ENCODE data around the gene UST.

The UST gene

GRCh38 chr6:149076355-149076734, 329.5 kb downstream of the UST start:
- H3K4me3 ChIP-seq (ENCODE audit: low read depth, low read length) = no peak overlapping the region
- no peak overlapping the region for H3K27ac ChIP-seq (ENCODE audit: low read depth, low read length)
- H3K36me3 ChIP-seq (ENCODE audit: control insufficient read depth, insufficient read depth, low read length) = peaks cover 38% of the 10 kb centered on the region
- H3K4me1 ChIP-seq (ENCODE audit: control insufficient read depth, insufficient read depth, low read length) = peaks cover 5% of the 10 kb centered on the region; the same call in 1 of the 2 replicates
- H3K9ac ChIP-seq (ENCODE audit: low read length) = no peak overlapping the region
- no peaks in the 10 kb centered on the region for H3K9me3 ChIP-seq (ENCODE audit: control insufficient read depth, insufficient read depth, low read depth, low read length)
- H3K27me3 ChIP-seq (ENCODE audit: control insufficient read depth, insufficient read depth, low read length) = no peaks in the 10 kb centered on the region

GRCh38 chr6:149077208-149077607, 330.4 kb downstream of the UST start:
- Histone ChIP-seq H3K4me1 (ENCODE audit: control insufficient read depth, insufficient read depth, low read length) (peaks cover 5% of the 10 kb centered on the region; the same call in 1 of the 2 replicates), H3K27ac (ENCODE audit: low read depth, low read length) (no peak overlapping the region), H3K9me3 (ENCODE audit: control insufficient read depth, insufficient read depth, low read depth, low read length) (no peaks in the 10 kb centered on the region), H3K27me3 (ENCODE audit: control insufficient read depth, insufficient read depth, low read length) (no peaks in the 10 kb centered on the region), H3K9ac (ENCODE audit: low read length) (no peak overlapping the region), H3K36me3 (ENCODE audit: control insufficient read depth, insufficient read depth, low read length) (peaks cover 38% of the 10 kb centered on the region), H3K4me3 (ENCODE audit: low read depth, low read length) (no peak overlapping the region)

GRCh38 chr6:149078211-149078782, 331.5 kb downstream of the UST start:
- Histone ChIP-seq H3K27me3 (ENCODE audit: control insufficient read depth, insufficient read depth, low read length) (no peaks in the 10 kb centered on the region), H3K27ac (ENCODE audit: low read depth, low read length) (no peak overlapping the region), H3K9ac (ENCODE audit: low read length) (no peak overlapping the region), H3K36me3 (ENCODE audit: control insufficient read depth, insufficient read depth, low read length) (peaks cover 38% of the 10 kb centered on the region), H3K4me1 (ENCODE audit: control insufficient read depth, insufficient read depth, low read length) (peaks cover 5% of the 10 kb centered on the region; the same call in 1 of the 2 replicates), H3K9me3 (ENCODE audit: control insufficient read depth, insufficient read depth, low read depth, low read length) (no peaks in the 10 kb centered on the region), H3K4me3 (ENCODE audit: low read depth, low read length) (no peak overlapping the region)

GRCh38 chr6:149079456-149079855, 332.6 kb downstream of the UST start:
- no peaks in the 10 kb centered on the region for H3K27me3 ChIP-seq (ENCODE audit: control insufficient read depth, insufficient read depth, low read length)
- no peak overlapping the region for H3K27ac ChIP-seq (ENCODE audit: low read depth, low read length)
- no peaks in the 10 kb centered on the region for H3K9me3 ChIP-seq (ENCODE audit: control insufficient read depth, insufficient read depth, low read depth, low read length)
- peaks cover 5% of the 10 kb centered on the region; the same call in 1 of the 2 replicates for H3K4me1 ChIP-seq (ENCODE audit: control insufficient read depth, insufficient read depth, low read length)
- H3K9ac ChIP-seq (ENCODE audit: low read length) = no peak overlapping the region
- H3K36me3 ChIP-seq (ENCODE audit: control insufficient read depth, insufficient read depth, low read length) = peaks cover 27% of the 10 kb centered on the region
- no peak overlapping the region for H3K4me3 ChIP-seq (ENCODE audit: low read depth, low read length)

- Histone ChIP-seq H3K9me3 (ENCODE audit: control insufficient read depth, insufficient read depth, low read depth, low read length) (no peaks in the 10 kb centered on the region), H3K4me1 (ENCODE audit: control insufficient read depth, insufficient read depth, low read length) (peaks cover 5% of the 10 kb centered on the region; the same call in 1 of the 2 replicates), H3K27ac (ENCODE audit: low read depth, low read length) (no peak overlapping the region)
These were observed 333.2 kb downstream of the UST start for GRCh38 chr6:149079911-149080491.

GRCh38 chr6:149080511-149080910, 333.7 kb downstream of the UST start:
- Histone ChIP-seq H3K27ac (ENCODE audit: low read depth, low read length) (no peak overlapping the region), H3K9ac (ENCODE audit: low read length) (no peak overlapping the region)

More at GRCh38 chr6:149079911-149080491, 333.2 kb downstream of the UST start:
- H3K36me3 ChIP-seq (ENCODE audit: control insufficient read depth, insufficient read depth, low read length) = peaks cover 22% of the 10 kb centered on the region
- H3K9ac ChIP-seq (ENCODE audit: low read length) = no peak overlapping the region
- H3K27me3 ChIP-seq (ENCODE audit: control insufficient read depth, insufficient read depth, low read length) = no peaks in the 10 kb centered on the region
- H3K4me3 ChIP-seq (ENCODE audit: low read depth, low read length) = no peak overlapping the region

GRCh38 chr6:149081281-149081680, 334.5 kb downstream of the UST start:
- Histone ChIP-seq H3K27me3 (ENCODE audit: control insufficient read depth, insufficient read depth, low read length) (no peaks in the 10 kb centered on the region), H3K36me3 (ENCODE audit: control insufficient read depth, insufficient read depth, low read length) (peaks cover 10% of the 10 kb centered on the region; the same call in 1 of the 2 replicates), H3K4me1 (ENCODE audit: control insufficient read depth, insufficient read depth, low read length) (peaks cover 5% of the 10 kb centered on the region; the same call in 1 of the 2 replicates), H3K9ac (ENCODE audit: low read length) (no peak overlapping the region), H3K4me3 (ENCODE audit: low read depth, low read length) (no peak overlapping the region), H3K27ac (ENCODE audit: low read depth, low read length) (no peak overlapping the region), H3K9me3 (ENCODE audit: control insufficient read depth, insufficient read depth, low read depth, low read length) (no peaks in the 10 kb centered on the region)

More at GRCh38 chr6:149080511-149080910, 333.7 kb downstream of the UST start:
- Histone ChIP-seq H3K36me3 (ENCODE audit: control insufficient read depth, insufficient read depth, low read length) (peaks cover 17% of the 10 kb centered on the region), H3K4me1 (ENCODE audit: control insufficient read depth, insufficient read depth, low read length) (peaks cover 5% of the 10 kb centered on the region; the same call in 1 of the 2 replicates), H3K9me3 (ENCODE audit: control insufficient read depth, insufficient read depth, low read depth, low read length) (no peaks in the 10 kb centered on the region), H3K27me3 (ENCODE audit: control insufficient read depth, insufficient read depth, low read length) (no peaks in the 10 kb centered on the region), H3K4me3 (ENCODE audit: low read depth, low read length) (no peak overlapping the region)

GRCh38 chr6:149082320-149082719, 335.5 kb downstream of the UST start:
- no peak overlapping the region for H3K9ac ChIP-seq (ENCODE audit: low read length)
- H3K27me3 ChIP-seq (ENCODE audit: control insufficient read depth, insufficient read depth, low read length) = no peaks in the 10 kb centered on the region
- no peak overlapping the region for H3K27ac ChIP-seq (ENCODE audit: low read depth, low read length)
- H3K9me3 ChIP-seq (ENCODE audit: control insufficient read depth, insufficient read depth, low read depth, low read length) = no peaks in the 10 kb centered on the region
- peaks cover 2% of the 10 kb centered on the region; the same call in 1 of the 2 replicates for H3K36me3 ChIP-seq (ENCODE audit: control insufficient read depth, insufficient read depth, low read length)
- peaks cover 5% of the 10 kb centered on the region; the same call in 1 of the 2 replicates for H3K4me1 ChIP-seq (ENCODE audit: control insufficient read depth, insufficient read depth, low read length)
- no peak overlapping the region for H3K4me3 ChIP-seq (ENCODE audit: low read depth, low read length)

GRCh38 chr6:149084026-149084425, 337.2 kb downstream of the UST start:
- H3K27ac ChIP-seq (ENCODE audit: low read depth, low read length) = no peak overlapping the region

GRCh38 chr6:149084808-149085556, 338.2 kb downstream of the UST start:
- Histone ChIP-seq H3K9ac (ENCODE audit: low read length) (no peak overlapping the region), H3K27ac (ENCODE audit: low read depth, low read length) (no peak overlapping the region), H3K27me3 (ENCODE audit: control insufficient read depth, insufficient read depth, low read length) (no peaks in the 10 kb centered on the region), H3K4me3 (ENCODE audit: low read depth, low read length) (no peak overlapping the region), H3K36me3 (ENCODE audit: control insufficient read depth, insufficient read depth, low read length) (no peaks in the 10 kb centered on the region), H3K4me1 (ENCODE audit: control insufficient read depth, insufficient read depth, low read length) (peaks cover 3% of the 10 kb centered on the region; the same call in 1 of the 2 replicates), H3K9me3 (ENCODE audit: control insufficient read depth, insufficient read depth, low read depth, low read length) (no peaks in the 10 kb centered on the region)

More at GRCh38 chr6:149084026-149084425, 337.2 kb downstream of the UST start:
- H3K4me3 ChIP-seq (ENCODE audit: low read depth, low read length) = no peak overlapping the region
- H3K36me3 ChIP-seq (ENCODE audit: control insufficient read depth, insufficient read depth, low read length) = no peaks in the 10 kb centered on the region
- H3K27me3 ChIP-seq (ENCODE audit: control insufficient read depth, insufficient read depth, low read length) = no peaks in the 10 kb centered on the region
- peaks cover 5% of the 10 kb centered on the region; the same call in 1 of the 2 replicates for H3K4me1 ChIP-seq (ENCODE audit: control insufficient read depth, insufficient read depth, low read length)
- no peaks in the 10 kb centered on the region for H3K9me3 ChIP-seq (ENCODE audit: control insufficient read depth, insufficient read depth, low read depth, low read length)
- no peak overlapping the region for H3K9ac ChIP-seq (ENCODE audit: low read length)

- Histone ChIP-seq H3K27me3 (ENCODE audit: control insufficient read depth, insufficient read depth, low read length) (no peaks in the 10 kb centered on the region), H3K9me3 (ENCODE audit: control insufficient read depth, insufficient read depth, low read depth, low read length) (no peaks in the 10 kb centered on the region), H3K36me3 (ENCODE audit: control insufficient read depth, insufficient read depth, low read length) (no peaks in the 10 kb centered on the region), H3K9ac (ENCODE audit: low read length) (no peak overlapping the region), H3K4me3 (ENCODE audit: low read depth, low read length) (no peak overlapping the region), H3K4me1 (ENCODE audit: control insufficient read depth, insufficient read depth, low read length) (no peaks in the 10 kb centered on the region), H3K27ac (ENCODE audit: low read depth, low read length) (no peak overlapping the region)
These were observed 338.7 kb downstream of the UST start for GRCh38 chr6:149085557-149085938.
